Natural killer cell (primary cell): Measurements from ENCODE around the gene FUT2. TPM values are rescaled to one million over a fixed set of nuclear protein-coding genes. Genes with fewer than 3 reads are reported as not detected.
"Not testable (repeated sequence)": the region's sequence is repeated elsewhere in the genome, so short reads cannot be mapped to it uniquely, and the experiment has no call there.

Experiments used
- ATAC-seq, 3 donors: fragments of 150-1000 bp in 2 of 3; fragments of 200-7000 bp in 1 of 3; cut with Tn5 transposase; 1 replicate in 1 of 3; 2 replicates in 2 of 3; pipeline ENCODE4 v1.10.0; 2021; ENCODE audit warnings: mild to moderate bottlenecking in 2 of 3, moderate library complexity in 2 of 3
- DNase-seq, 2 donors: peaks; one replicate each; pipeline versions ENCODE4 v3.0.0 to v3.0.0-alpha.2; 2013 to 2021; ENCODE audit warnings: mixed read lengths in 1 of 2
- H3K27ac ChIP-seq: one replicate; pipeline ENCODE4 v1.5.1; 2013; ENCODE audit warnings: mild to moderate bottlenecking, low read length
- H3K27me3 ChIP-seq: one replicate; pipeline ENCODE4 v1.6.1; 2013; ENCODE audit warnings: low read length; ENCODE audit not compliant: control insufficient read depth, insufficient read depth
- H3K36me3 ChIP-seq: one replicate; pipeline ENCODE4 v1.6.1; 2013; ENCODE audit warnings: low read length; ENCODE audit not compliant: control insufficient read depth, insufficient read depth
- H3K4me1 ChIP-seq: one replicate; pipeline ENCODE4 v1.6.1; 2013; ENCODE audit warnings: low read length; ENCODE audit not compliant: control insufficient read depth, insufficient read depth
- H3K4me3 ChIP-seq: one replicate; pipeline ENCODE4 v1.5.1; 2013; ENCODE audit warnings: low read length
- H3K9me3 ChIP-seq: one replicate; pipeline ENCODE4 v1.6.1; 2013; ENCODE audit warnings: low read length; ENCODE audit not compliant: control insufficient read depth, insufficient read depth
- H3K27ac Mint-ChIP-seq, 2 donors: one replicate each; pipeline ENCODE4 v1.8.0; 2022; ENCODE audit warnings: mild to moderate bottlenecking in 2 of 2, mixed read lengths in 2 of 2, moderate library complexity in 1 of 2
- H3K27me3 Mint-ChIP-seq, 2 donors: one replicate each; pipeline ENCODE4 v1.8.0; 2022; ENCODE audit warnings: low read depth in 2 of 2, mixed read lengths in 2 of 2
- H3K36me3 Mint-ChIP-seq: one replicate; pipeline ENCODE4 v1.8.0; 2022; ENCODE audit warnings: mixed read lengths
- H3K4me1 Mint-ChIP-seq, 2 donors: one replicate each; pipeline ENCODE4 v1.8.0; 2022; ENCODE audit warnings: mixed read lengths in 2 of 2
- H3K4me3 Mint-ChIP-seq: one replicate; pipeline ENCODE4 v1.8.0; 2022; ENCODE audit warnings: mild to moderate bottlenecking, moderate library complexity, mixed read lengths
- H3K9me3 Mint-ChIP-seq, 2 donors: one replicate each; pipeline ENCODE4 v1.8.0; 2022; ENCODE audit warnings: mixed read lengths in 2 of 2
- CTCF ChIP-seq: fragments of 200-600 bp; IDR thresholded peaks from one replicate; pipeline ENCODE4 v1.8.0; 2022; ENCODE audit warnings: antibody characterized with exemption
- WGBS: methylation state at CpG from one replicate; pipeline ENCODE4 v1.1.7; 2013; ENCODE audit warnings: missing lambda C conversion rate; ENCODE audit not compliant: insufficient coverage; 5-methylcytosine and 5-hydroxymethylcytosine counted together
- intact Hi-C: fragments of 100-400 bp; cut with micrococcal nuclease; formaldehyde crosslinking; loops from one replicate; pipeline ENCODE4 v1.14.2; 2022
- total RNA-seq, 4 donors: library from RNA; stranded (reverse); fragments of 120-200 nt in 1 of 4; gene quantifications; one replicate each; pipeline versions ENCODE4 v1.2.3 to v1.2.4, GENCODE V29; 2013 to 2022

FUT2 gene
- total RNA-seq, 3 donors from 2014 or later (not counting 1 experiment from before 2014, with no cell fraction given) = not detected

- H3K4me1 ChIP-seq = peaks cover 37% of the 10 kb centered on the region
- Mint-ChIP-seq H3K27ac (no peak overlapping the region), H3K9me3 (no peaks in the 10 kb centered on the region), H3K4me1 (peaks cover 9 to 35% of the 10 kb centered on the region in 2 donors), H3K36me3 (no peaks in the 10 kb centered on the region), H3K27me3 (no peaks in the 10 kb centered on the region), H3K4me3 (peak overlapping the region; percentile 49)
- no peak for ATAC-seq
- H3K4me3 ChIP-seq = no peak overlapping the region
- no peak for DNase-seq
- no peaks in the 10 kb centered on the region for H3K36me3 ChIP-seq
- no peak for TF ChIP-seq CTCF
- H3K27ac ChIP-seq = no peak overlapping the region
- 73% methylated on average over 24 of the region's 24 CpGs for WGBS
- intact Hi-C loops = no loop called here
- H3K9me3 ChIP-seq = no peaks in the 10 kb centered on the region
- H3K27me3 ChIP-seq = no peaks in the 10 kb centered on the region
Measured at GRCh38 chr19:48716562-48717291, 21.0 kb downstream of the FUT2 start.

- H3K27ac ChIP-seq, H3K9me3 Mint-ChIP-seq, H3K4me3 ChIP-seq, ATAC-seq, H3K9me3 ChIP-seq, intact Hi-C loops, H3K27me3 Mint-ChIP-seq, H3K4me3 Mint-ChIP-seq, H3K27me3 ChIP-seq, H3K36me3 ChIP-seq, H3K27ac Mint-ChIP-seq, DNase-seq, H3K36me3 Mint-ChIP-seq: not testable (repeated sequence)
- 95% methylated on average over 13 of the region's 13 CpGs for WGBS
- H3K4me1 ChIP-seq = peaks cover 35% of the 10 kb centered on the region
- H3K4me1 Mint-ChIP-seq = peaks cover 9 to 31% of the 10 kb centered on the region in 2 donors
Measured at GRCh38 chr19:48718106-48718505, 22.3 kb downstream of the FUT2 start.

GRCh38 chr19:48718711-48719231, 23.0 kb downstream of the FUT2 start:
- Histone ChIP-seq H3K27ac (no peak overlapping the region), H3K4me1 (peaks cover 28% of the 10 kb centered on the region), H3K36me3 (no peaks in the 10 kb centered on the region), H3K27me3 (no peaks in the 10 kb centered on the region), H3K9me3 (no peaks in the 10 kb centered on the region), H3K4me3 (no peak overlapping the region)
- Mint-ChIP-seq H3K4me1 (peaks cover 9 to 24% of the 10 kb centered on the region in 2 donors), H3K27ac (peak overlapping the region in 1 of 2 donors; percentile 52), H3K36me3 (no peaks in the 10 kb centered on the region), H3K4me3 (no peak overlapping the region), H3K9me3 (no peaks in the 10 kb centered on the region), H3K27me3 (no peaks in the 10 kb centered on the region)
- intact Hi-C loops = no loop called here
- 95% methylated on average over 15 of the region's 15 CpGs for WGBS
- no peak for TF ChIP-seq CTCF
- ATAC-seq = no peak
- no peak for DNase-seq

GRCh38 chr19:48719263-48720171, 23.7 kb downstream of the FUT2 start, which contains the start of gene MAMSTR:
Gene MAMSTR, minus strand, starts transcription at chr19:48719725. Its CDS starts 694 bp downstream, at chr19:48719031.
- WGBS = 89% methylated on average over 33 of the region's 33 CpGs

More at GRCh38 chr19:48719263-48720171, 23.7 kb downstream of the FUT2 start, which contains the start of gene MAMSTR:
- intact Hi-C loops = no loop called here
- no peaks in the 10 kb centered on the region for H3K36me3 ChIP-seq
- H3K4me3 Mint-ChIP-seq = peak within 1 kb of the TSS; percentile 95
- no peaks in the 10 kb centered on the region for H3K27me3 ChIP-seq
- no peaks in the 10 kb centered on the region for H3K36me3 Mint-ChIP-seq
- H3K4me1 Mint-ChIP-seq = peaks cover 9 to 17% of the 10 kb centered on the region in 2 donors
- DNase-seq (no peak), ATAC-seq (no peak)
- H3K9me3 ChIP-seq = no peaks in the 10 kb centered on the region
- H3K27ac Mint-ChIP-seq = peak within 1 kb of the TSS; percentile 93 to 97
- H3K4me1 ChIP-seq = peaks cover 26% of the 10 kb centered on the region
- H3K27ac ChIP-seq = peak within 1 kb of the TSS; percentile 88
- H3K4me3 ChIP-seq = peak within 1 kb of the TSS; percentile 71
- no peak for TF ChIP-seq CTCF
- H3K27me3 Mint-ChIP-seq = no peaks in the 10 kb centered on the region
- H3K9me3 Mint-ChIP-seq = no peaks in the 10 kb centered on the region
